NCI-H510A treated with DMSO at 0.1 percent for 48 hours (cell line): ENCODE results near the gene YTHDF2.
A peak's percentile ranks its signal among the peaks of the same experiment; 100 is the strongest.
"Not testable (repeated sequence)": the region's sequence is repeated elsewhere in the genome, so short reads cannot be mapped to it uniquely, and the experiment has no call there.

Experiments
- DNase-seq: peaks from one replicate; lab custom pipeline; 2025; lab: John Stamatoyannopoulos, UW

Gene YTHDF2

GRCh38 chr1:28736450-28737306 lies at the start of gene YTHDF2:
Gene YTHDF2, plus strand, starts transcription at chr1:28736940. Its CDS starts 181 bp downstream, at chr1:28737121.
- peak; percentile 65 for DNase-seq

GRCh38 chr1:28691627-28692026 lies 45.1 kb upstream of the YTHDF2 start:
- DNase-seq, result not testable (repeated sequence)

GRCh38 chr1:28703629-28704028 lies 33.1 kb upstream of the YTHDF2 start:
- no peak for DNase-seq

GRCh38 chr1:28716336-28716735 lies 20.4 kb upstream of the YTHDF2 start:
- no peak for DNase-seq

GRCh38 chr1:28718166-28718565 lies 18.6 kb upstream of the YTHDF2 start:
- no peak for DNase-seq

GRCh38 chr1:28718586-28719331 lies 18.0 kb upstream of the YTHDF2 start:
- no peak for DNase-seq

- DNase-seq, result no peak
Observed at GRCh38 chr1:28719332-28719619, 17.5 kb upstream of the YTHDF2 start.

GRCh38 chr1:28720376-28720775 lies 16.4 kb upstream of the YTHDF2 start:
- no peak for DNase-seq

- DNase-seq, result not testable (repeated sequence)
Observed at GRCh38 chr1:28721927-28722326, 14.8 kb upstream of the YTHDF2 start.

- DNase-seq, result not testable (repeated sequence)
Observed at GRCh38 chr1:28725365-28725764, 11.4 kb upstream of the YTHDF2 start.

- no peak for DNase-seq
Observed at GRCh38 chr1:28735961-28736449, 735 bp upstream of the YTHDF2 start.

- DNase-seq, result peak; percentile 51
Observed at GRCh38 chr1:28737307-28738132, 780 bp downstream of the YTHDF2 start.

GRCh38 chr1:28740118-28740517 lies 3.4 kb downstream of the YTHDF2 start:
- DNase-seq, result no peak

- no peak for DNase-seq
Observed at GRCh38 chr1:28744184-28744583, 7.4 kb downstream of the YTHDF2 start.

- no peak for DNase-seq
Observed at GRCh38 chr1:28745653-28746173, 9.0 kb downstream of the YTHDF2 start.

- DNase-seq, result no peak
Observed at GRCh38 chr1:28750330-28750729, 13.6 kb downstream of the YTHDF2 start.

GRCh38 chr1:28750771-28751294 lies 14.1 kb downstream of the YTHDF2 start:
- DNase-seq, result not testable (repeated sequence)

- no peak for DNase-seq
Observed at GRCh38 chr1:28751315-28752060, 14.7 kb downstream of the YTHDF2 start.

- no peak for DNase-seq
Observed at GRCh38 chr1:28755701-28756100, 19.0 kb downstream of the YTHDF2 start.

GRCh38 chr1:28756846-28757245 lies 20.1 kb downstream of the YTHDF2 start:
- DNase-seq, result no peak

- DNase-seq, result no peak
Observed at GRCh38 chr1:28758420-28758819, 21.7 kb downstream of the YTHDF2 start.
